Dermis blood vessel endothelial cell (primary cell): Measurements from ENCODE around the gene FAM187B. TPM values are rescaled to one million over a fixed set of nuclear protein-coding genes. Genes with fewer than 3 reads are reported as not detected.

ENCODE experiments used
- total RNA-seq: library from RNA; depleted of rRNA; stranded (reverse); fragments of >200 nt; gene quantifications from 2 replicates; pipeline ENCODE4 v1.2.3, GENCODE V29; 2014

Gene FAM187B
- total RNA-seq, 1 donor from 2014 or later, result not detected

Other genes with a start within 250 kb of the FAM187B start
- gene GRAMD1A, start 228.4 kb downstream of the FAM187B start, total RNA-seq, result 48.5 and 56.0 TPM in 2 replicates
- gene SCN1B, start 198.3 kb downstream of the FAM187B start, total RNA-seq, result 6.5 and 15.9 TPM in 2 replicates
- gene HPN, start 187.0 kb downstream of the FAM187B start, total RNA-seq, result 0.09 and 0.17 TPM in 2 replicates
- 0.68 TPM in 1 of 2 replicates, not detected in the other for gene FXYD3, start 112.9 kb downstream of the FAM187B start, total RNA-seq
- gene LGI4, start 93.7 kb downstream of the FAM187B start, total RNA-seq, result 0.34 TPM in 1 of 2 replicates, not detected in the other
- gene FXYD1, start 89.9 kb downstream of the FAM187B start, total RNA-seq, result not detected in 2 replicates
- gene FXYD7, start 85.5 kb downstream of the FAM187B start, total RNA-seq, result not detected in 2 replicates
- 17.2 and 19.3 TPM in 2 replicates for gene FXYD5, start 74.0 kb downstream of the FAM187B start, total RNA-seq
- gene LSR, start 20.3 kb upstream of the FAM187B start, total RNA-seq, result 0.56 and 2.0 TPM in 2 replicates
- gene USF2, start 40.2 kb upstream of the FAM187B start, total RNA-seq, result 47.5 and 58.2 TPM in 2 replicates
- under 0.01 TPM in 1 of 2 replicates, not detected in the other for gene HAMP, start 53.8 kb upstream of the FAM187B start, total RNA-seq
- gene MAG, start 63.4 kb upstream of the FAM187B start, total RNA-seq, result not detected in 2 replicates
- 0.34 and 0.37 TPM in 2 replicates for gene CD22, start 100.4 kb upstream of the FAM187B start, total RNA-seq
- not detected in 2 replicates for gene FFAR1, start 119.2 kb upstream of the FAM187B start, total RNA-seq
- under 0.01 TPM in 1 of 2 replicates, not detected in the other for gene FFAR3, start 129.7 kb upstream of the FAM187B start, total RNA-seq
- gene GPR42, start 142.3 kb upstream of the FAM187B start, total RNA-seq, result not detected in 2 replicates
- gene FFAR2, start 219.5 kb upstream of the FAM187B start, total RNA-seq, result not detected in 2 replicates